Putamen (tissue), 1 donor: ENCODE data around the gene UTP11.

Experiments used
- DNase-seq: peaks from one replicate; pipeline ENCODE4 v3.0.0-alpha.2; 2016; ENCODE audit warnings: low spot score

The UTP11 gene

DNA sequence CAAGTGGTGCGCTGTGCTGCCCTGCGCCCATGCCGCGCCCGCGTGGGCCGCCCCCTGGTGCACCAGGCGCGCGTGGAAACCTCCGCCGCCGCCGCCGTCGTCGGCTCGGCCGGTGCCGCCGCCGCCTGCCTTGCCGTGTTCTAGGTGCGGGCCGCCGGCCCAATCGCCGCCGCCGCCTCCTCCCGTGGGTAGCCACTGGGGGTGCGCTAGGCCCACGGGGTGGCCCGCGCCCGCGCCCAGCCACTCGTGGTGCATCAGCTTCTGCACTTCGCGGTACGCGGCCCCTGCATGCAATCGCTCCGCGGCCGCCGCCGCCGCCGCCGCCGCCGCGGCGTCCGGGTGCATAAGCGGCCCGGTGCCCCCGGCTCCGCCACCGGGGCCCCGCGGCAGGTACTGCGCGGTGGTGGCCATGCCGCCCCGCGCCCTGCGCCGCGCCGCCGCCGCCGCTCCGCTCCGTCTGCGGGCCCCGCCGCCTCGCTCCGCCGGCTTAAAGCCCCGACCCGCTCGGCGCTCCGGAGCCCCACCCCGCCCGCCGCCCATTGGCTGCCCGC is 33.9 kb downstream of the UTP11 start, which contains the start of gene POU3F1:
Gene POU3F1, minus strand, starts transcription at position 461 of the 551 bp plus-strand sequence. Its CDS starts 50 bp downstream, at position 411.
- no peak for DNase-seq

DNA sequence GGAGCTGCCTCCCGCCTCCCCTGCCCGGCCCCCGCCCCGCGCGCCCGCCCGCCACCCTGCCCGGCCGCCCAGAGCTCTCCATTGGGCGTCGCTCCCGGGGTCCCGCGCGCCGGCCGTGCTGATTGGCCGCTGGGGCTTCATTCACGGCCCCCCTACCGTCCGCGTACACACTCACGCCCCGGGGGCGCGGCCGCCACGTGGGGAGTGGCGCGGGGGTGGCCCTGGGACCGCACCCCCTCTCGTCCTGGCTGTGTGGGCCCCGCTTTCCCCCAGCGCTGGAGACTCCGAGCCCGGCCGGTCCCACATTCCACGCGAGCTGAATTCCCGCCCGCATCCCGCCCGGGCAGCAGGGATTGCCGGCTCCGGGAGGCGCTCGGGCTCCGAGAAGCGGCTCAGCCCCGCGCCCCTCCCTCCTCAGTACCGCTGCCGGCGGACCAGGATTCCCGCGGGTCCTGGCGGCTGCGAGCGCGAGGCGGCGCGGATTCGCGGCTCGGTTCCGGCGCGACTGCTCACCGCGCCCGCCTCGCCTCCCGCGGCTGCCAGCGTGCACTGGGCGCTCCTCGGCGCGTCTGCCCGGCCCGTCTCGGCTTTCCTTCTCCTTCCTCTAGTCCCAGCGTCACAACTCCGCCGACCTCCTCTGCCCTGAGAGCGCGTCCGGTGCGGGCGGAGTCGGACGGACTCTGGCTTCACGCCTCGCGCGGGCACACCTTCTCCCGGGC is 34.5 kb downstream of the UTP11 start:
- DNase-seq, result peak; percentile 93

DNA sequence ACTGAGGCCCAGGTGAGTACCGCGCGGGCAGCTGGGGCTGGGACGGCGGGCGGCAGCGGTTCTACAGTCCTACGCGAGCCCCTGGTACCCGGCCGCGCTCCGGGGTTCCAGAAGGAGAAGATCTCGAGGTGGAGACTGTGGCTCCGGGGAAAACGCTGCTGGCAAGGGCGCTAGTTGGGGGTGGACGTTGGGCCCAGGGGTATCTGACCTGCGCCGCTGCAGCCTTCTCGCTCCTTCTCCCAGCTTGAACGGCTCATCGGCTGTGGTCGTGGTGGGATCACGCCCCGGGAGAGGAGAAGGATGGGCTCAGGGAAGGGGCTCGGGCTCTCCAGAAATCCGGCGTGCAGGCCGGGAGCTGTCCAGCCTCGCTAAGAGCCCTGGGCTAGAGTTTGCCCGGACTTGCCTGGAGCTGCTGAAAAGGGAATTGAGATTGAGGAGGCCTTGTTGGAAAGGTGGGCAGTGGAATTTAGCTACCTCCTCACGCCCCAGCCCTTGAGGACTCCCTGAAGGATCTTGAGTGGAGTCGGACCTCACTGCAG is 35.1 kb downstream of the UTP11 start:
- no peak for DNase-seq

DNA sequence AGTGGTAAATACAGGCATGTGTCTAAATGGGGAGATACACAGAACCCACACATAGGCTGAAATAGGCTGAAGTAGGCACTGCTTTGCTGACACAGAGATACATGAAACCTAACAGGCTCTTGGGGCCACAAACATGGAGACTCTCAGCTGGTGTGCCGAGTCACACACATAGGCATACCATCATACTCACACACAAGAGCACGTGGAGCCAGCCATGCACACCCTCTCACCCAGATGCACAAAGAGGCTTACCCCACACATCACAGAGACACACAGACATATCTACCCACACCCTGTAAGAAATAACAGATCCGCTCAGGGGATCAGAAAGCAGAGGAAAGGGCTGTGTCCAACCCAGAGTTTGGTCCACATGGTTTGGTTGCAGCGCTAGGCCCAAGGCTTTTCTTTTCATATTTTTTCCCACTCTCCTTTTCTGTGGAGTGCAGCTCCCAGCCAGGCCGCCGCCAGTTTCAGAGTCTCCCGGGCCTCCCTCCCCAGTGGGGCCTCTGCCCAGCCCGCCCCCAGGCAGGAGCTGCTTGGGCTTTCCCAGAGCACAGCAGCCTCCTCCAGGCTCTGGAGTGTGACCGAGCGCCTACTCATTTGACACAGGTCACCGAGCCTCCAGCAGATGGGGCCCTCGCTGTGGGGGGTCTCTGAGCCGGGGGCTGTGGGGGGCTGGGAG is 38.0 kb downstream of the UTP11 start:
- no peak for DNase-seq

DNA sequence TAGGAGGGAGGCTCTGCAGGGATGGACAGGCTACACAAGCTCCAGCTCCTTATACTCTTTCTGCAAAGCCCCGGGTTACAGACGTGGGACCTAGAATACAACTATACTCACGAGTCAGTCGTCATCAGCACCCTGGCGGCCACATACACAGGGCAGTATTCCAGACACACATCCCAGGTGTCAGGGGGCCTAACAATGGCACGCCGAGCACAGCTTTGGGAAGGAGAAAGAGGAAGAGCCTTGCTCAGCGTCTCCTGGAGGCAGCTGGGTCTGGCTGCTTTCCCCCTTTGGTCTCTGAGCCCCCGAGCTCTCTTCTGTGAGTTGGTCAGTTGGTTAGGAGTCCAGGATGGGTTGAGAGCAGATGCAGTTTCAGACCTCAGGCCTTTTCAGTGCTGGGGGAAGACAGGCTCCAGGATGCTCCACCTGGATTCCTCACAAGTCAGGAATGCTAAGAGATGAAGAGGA is 38.6 kb downstream of the UTP11 start:
- no peak for DNase-seq

DNA sequence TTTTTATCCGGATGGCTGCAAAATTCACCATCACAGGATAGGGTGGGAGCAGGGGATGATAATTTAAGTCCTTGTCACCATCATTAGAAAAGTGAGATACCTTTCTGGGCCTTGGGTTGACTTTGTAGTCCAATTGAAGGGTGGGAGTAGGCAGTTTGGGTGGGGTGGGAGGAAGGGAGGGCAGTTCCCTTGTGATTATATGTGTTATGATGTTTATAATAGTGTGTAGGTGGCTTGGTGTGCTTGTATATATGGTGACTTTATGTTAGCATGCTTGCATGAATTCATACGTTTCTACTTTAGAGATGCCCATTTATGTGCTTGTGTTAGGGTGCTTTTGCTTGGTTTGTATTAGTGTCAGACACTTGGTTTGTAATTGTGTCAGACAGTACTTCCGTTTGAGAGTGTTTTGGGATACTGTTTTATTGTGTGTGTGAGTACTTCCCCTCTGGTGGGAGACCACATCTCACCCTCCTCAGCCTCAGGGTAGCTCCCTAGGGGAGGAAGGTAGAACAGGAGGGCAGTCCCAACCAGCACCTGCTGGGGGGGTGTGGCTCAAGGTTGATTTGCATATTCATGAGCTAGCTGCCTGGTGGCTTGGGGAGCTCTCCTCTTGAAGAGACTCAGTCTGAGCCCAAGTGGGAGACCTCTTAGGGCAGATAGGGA is 40.3 kb downstream of the UTP11 start:
- no peak for DNase-seq

DNA sequence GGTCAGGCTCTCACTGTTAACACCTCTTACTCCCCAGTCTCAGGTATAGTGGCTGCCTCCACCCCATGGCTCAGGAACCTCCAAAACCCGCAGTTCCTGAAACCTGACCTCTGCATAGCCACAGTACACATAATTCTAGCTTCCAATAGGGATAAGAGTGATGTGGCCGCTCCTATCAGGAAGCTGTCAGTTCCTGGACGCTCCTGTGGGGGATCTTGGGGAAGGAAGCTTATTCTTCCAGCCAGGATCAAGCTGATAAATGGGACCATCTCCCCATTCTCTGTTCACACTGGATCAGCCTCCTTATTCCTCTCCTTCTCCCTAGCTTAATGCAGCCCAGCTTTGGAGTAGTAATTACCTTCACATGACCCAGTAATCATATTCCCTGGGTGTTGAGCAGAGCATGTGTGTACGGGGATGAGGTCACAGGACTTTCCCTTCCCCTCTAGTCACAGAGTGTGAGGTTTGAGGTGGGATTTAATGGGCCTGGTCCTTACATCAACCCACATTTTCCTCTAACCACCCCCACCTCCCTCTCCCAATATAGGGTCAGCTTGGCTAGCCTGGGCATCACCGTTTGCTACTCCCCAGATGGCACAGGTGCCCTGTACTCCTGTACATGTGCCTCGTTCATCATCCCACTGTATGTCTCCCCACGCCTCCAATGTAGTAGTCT is 41.0 kb downstream of the UTP11 start:
- DNase-seq, result no peak

DNA sequence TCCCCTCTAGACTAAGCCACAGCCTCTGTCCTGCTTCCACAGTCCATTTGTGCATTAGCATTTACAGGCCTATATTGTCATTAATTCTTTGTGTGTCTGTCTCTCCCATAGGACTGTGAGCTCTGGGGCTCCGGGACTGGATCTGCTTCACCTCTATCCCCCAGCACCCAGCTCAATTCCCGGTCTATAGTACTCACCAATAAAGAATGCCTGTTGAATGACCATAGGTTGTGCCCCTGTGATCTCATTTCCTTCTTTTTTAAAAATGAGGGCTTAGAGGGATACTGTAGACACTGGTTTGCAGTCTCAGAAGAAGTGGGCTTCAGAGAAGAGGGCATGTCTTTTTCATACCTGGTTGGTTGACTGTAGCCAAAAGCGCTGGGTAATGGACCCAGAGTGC is 42.9 kb downstream of the UTP11 start:
- DNase-seq, result no peak

DNA sequence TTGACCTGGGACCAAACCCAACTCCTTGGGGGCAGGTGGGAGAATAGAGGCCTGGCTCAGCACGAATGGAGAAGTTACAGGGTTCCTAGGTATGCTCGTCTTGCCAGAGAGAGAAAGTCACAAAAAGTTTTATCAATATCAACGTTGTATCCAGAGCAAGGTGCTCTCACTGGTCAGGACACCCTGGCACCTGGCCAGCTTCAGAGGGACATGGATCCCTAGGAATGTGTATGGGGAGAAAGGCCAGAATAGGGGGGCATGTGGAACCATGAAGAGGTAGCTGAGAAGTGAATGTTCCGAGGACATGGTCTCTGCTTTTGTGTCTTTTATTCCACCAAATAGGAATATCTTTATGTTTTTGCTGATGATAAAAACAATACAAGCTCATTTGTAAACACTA is 43.4 kb downstream of the UTP11 start:
- DNase-seq, result no peak

DNA sequence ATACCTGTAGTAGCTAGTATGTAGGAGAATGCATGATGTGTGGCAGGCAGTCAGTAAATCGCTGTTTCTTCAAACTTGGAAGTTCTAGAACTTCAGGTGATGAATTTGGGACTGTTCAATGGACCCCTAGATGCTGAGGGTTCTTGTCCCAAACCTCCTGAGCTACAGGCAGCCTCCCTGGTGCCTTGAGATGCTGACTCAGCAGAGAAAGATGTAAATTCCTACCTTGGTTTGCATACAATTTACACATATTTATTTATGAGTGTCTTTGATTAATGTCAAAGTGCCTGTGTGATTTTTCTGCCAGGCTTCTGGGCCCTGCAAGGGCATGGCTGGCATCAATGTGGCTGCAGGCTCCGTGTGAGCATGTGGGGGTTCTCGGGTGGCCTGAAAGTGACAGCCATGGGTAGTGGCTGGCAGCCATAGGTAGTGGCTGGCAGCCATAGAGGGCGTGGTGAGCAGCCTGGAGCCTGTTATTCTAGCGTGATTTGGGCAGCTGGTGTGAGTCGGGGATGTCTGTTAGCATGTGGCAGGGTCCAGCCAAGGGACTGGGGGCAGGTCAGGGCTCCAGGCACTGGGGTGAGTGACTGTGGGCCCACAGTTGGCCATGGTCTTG is 47.2 kb downstream of the UTP11 start:
- no peak for DNase-seq

DNA sequence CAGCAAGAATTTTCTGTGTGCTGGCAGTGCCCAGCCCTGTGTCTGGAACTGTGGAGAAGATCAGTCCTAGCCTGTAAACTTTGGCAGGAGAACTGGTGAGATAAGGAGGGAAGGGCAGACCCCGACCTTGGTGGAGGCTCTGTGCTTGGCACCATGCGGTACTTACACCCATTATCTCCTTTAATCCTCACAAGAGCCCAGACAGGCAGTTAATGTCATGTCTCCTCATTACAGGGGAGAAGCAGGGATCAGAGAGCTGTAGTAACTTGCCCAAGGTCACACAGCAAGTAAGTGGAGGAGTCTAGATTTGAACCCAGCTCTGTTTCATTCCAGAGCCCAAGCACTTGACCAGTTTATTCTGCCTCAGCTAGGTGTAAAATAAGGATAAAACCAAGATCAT is 48.0 kb downstream of the UTP11 start:
- no peak for DNase-seq

DNA sequence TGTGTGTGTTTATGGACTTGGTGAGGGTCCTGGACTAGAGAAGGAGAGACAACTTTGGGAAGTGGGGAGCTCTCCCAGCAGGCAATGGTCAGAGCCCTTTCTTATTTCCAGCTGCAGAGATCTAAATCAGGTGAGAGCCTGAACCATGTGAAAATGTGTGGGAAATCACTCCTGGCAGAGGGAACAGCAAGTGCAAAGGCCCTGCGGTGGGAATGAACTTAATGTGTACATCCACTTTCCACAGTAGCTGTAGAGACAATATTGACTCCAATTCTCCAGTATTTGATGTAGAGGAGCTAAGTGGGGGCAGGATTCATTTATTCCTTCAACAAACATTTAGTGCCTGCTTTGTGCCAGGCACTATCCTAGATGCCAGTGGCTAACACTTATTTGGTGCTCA is 48.8 kb downstream of the UTP11 start:
- no peak for DNase-seq

DNA sequence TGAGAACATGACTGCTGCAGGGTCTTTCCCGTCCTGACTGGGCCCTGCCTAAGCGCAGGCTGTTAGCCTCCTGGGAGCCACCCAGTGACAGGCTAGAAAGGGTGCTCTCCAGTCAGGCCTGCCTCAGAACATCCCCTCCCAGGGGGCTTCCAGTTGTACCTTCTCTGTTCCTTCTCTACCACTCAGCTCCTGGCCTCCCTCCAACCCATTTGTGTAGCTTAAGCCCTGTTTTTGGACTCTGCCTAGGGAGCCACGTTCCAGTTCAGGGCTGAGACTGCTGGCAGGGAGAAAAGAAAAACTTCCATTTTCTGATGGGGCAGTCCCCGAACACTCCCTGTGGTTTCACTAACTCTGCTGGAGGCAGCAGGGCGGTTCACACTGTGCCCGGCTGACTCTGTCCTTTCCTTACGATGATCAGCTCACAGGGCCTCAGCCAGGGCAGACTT is 49.4 kb downstream of the UTP11 start:
- DNase-seq, result no peak

DNA sequence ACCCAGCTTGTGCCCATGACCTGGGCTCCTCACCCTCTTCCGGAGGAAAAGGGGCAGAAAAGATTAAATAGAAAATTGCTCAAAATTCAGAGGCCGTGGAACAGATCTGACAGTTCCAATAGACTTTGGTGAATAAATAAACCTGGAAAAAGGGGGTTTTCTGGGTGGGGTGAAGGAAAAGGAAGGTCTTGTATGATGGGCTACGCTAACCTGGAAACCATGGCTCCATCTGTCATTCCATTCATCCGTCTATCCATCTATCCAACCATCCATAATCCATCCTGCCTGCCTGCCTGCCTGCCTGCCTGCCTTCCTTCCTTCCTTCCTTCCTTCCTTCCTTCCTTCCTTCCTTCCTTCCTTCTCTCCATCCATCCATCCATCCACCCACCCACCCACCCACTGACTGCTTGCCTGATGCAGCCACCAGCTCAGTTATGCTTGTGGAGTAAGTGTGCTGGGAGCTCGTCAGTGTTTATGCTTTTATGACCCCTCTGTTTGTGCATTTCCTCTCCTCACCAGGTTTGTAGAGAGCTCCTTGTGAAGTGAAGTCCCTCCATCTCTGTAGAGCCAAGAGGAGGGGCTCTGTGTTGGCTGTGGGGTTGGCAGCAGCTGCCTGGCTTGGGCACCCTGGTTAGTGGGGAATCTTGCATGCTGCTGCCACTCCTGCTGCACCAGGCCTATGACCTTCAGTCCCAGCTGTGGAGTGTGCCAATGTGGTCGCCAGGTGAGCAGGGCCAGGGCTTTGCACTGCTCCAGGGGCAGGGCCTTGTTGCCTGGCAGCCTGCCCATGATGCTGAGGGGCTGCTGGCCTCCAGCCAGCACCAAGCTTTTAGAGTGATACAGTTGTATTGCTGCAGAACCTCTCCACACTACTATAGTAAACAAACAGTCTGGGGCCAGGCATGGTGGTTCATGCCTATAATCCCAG is 50.1 kb downstream of the UTP11 start:
- DNase-seq, result no peak

DNA sequence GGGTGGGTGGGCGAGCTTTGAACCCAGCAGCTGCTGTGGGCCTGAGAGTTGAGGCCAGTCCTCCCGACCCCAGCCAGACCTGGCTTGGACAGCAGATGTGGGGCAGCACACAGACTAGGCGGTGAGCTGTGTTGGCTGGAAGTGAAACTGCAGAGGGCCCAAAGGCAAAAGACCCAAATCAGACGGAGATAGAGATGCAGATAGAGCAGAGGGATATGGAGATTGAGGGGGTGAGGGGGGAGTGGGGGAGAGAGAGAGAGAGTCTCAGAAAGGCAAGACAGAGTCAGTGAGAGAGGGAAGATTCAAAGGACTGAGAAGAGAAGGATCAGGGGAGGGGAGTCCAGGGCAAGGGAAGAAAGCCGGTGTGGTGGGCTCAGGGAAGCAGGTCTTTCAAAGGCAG is 51.1 kb downstream of the UTP11 start:
- no peak for DNase-seq

DNA sequence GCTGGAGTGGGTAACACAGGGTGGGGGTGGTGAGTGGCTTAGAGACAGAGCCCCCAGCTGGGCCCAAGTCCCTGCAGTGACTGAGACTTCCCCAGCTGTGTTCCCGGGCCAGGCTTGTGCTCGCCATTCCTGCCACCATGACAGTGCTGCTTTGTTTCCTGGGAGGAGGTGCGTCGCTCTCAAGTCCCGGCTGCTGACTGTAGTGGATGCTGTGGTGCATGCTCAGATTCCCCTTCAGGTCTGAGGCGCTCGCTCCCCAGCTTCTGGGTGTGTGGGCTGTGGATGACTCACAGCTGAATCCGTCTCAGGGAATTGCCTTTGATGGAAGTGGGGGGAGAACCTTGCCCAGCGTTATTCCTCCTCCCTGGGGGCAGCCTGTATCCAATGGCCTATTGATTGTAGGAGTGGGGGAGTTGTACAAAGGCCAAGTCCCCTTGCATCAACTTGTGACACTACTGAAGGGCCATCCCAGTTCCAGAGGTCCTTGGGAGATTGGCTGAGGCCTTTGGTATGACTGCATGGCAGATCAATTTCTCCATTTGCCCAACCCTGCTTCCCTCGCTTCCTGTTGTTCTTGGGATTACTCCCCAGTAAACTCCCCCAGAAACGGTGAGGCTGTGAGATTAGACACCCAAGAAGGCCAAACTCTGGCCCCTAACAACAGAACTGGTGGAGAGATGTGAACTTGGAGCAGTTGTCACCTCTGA is 51.8 kb downstream of the UTP11 start:
- DNase-seq, result peak; percentile 83

DNA sequence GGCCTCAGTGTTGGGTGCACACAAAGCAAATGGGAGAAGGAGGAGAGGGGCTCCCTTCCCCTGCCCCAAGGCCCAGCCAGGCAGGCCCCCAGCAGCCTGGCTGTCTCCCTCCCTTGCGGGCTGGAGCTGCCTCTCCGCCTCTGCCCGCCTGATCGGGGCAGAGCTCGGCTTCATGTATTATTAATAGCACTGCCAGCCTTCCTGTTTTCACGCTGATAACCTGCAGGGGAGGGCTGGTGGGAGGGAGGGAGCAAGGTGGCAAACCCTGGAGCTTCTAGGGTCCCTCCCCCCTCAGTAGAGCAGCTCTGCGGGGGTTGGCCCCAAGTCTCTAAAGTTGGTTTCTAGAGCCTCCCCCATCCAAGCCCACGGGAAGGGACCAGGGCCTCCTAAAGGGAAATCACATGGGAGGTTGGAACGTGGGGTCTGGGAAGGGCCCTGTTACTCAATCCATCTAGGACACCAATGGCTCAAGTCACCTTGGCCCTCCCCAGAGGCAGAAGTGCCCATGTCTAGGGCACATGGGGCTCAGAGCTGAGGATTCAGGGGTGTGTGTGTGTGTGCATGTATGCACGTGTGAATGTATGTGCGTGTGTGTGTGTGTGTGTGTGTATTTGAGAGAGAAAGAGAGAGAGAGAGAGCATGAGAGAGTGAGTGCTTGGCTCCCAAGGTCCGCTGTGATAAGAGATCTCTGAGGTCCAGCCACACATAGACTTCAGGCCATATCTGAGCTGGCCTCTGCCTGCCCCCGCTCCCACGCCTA is 55.9 kb downstream of the UTP11 start:
- peak; percentile 78 for DNase-seq

DNA sequence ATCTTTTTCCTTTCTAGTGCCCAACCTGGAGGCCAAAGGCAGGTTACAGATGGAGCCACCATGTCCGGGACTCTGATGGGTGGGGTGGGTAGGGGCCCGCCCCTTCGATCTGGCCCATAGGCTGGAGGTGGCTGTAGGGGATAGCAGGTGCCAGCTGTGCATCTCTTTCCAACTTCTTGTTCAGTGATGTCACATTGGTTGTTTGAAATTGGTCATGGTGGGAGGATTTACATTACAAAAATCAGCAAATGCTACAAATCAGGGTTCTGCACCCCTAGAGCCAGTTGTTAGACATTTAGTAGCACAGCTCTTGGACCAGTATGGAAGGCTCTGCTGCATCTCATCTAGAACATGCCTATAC is 56.4 kb downstream of the UTP11 start:
- no peak for DNase-seq
